Activated naive CD4-positive, alpha-beta T cell treated with anti-CD3 and anti-CD28 coated beads for 36 hours (primary cell): ENCODE measurements around the gene MKNK1. TPM values are rescaled to one million over a fixed set of nuclear protein-coding genes. Genes with fewer than 3 reads are reported as not detected.

Source experiments
- CTCF ChIA-PET: fragments of 350-600 bp; sonication (Branson Sonifier 250); formaldehyde crosslinking; loops from one replicate; lab custom pipeline; 2021; ENCODE audit warnings: antibody characterized with exemption; lab: Charles Lee
- DNase-seq: peaks from one replicate; pipeline ENCODE4 v3.0.0-alpha.2; 2020
- H3K27ac Mint-ChIP-seq: one replicate; pipeline ENCODE4 v1.8.0; 2021; ENCODE audit warnings: mild to moderate bottlenecking, mixed read lengths
- H3K27me3 Mint-ChIP-seq: one replicate; pipeline ENCODE4 v1.8.0; 2021; ENCODE audit warnings: low read depth, mixed read lengths
- H3K36me3 Mint-ChIP-seq: one replicate; pipeline ENCODE4 v1.8.0; 2021; ENCODE audit warnings: low read depth, mixed read lengths
- H3K4me1 Mint-ChIP-seq: one replicate; pipeline ENCODE4 v1.8.0; 2021; ENCODE audit warnings: low read depth, mixed read lengths
- H3K4me3 Mint-ChIP-seq: one replicate; pipeline ENCODE4 v1.8.0; 2021; ENCODE audit warnings: mild to moderate bottlenecking, moderate library complexity, mixed read lengths
- H3K9me3 Mint-ChIP-seq: one replicate; pipeline ENCODE4 v1.8.0; 2021; ENCODE audit warnings: mixed read lengths
- intact Hi-C: fragments of 100-400 bp; cut with micrococcal nuclease; formaldehyde crosslinking; loops from one replicate; pipeline ENCODE4 v1.15.1; 2023
- total RNA-seq, 2 experiments: library from RNA; stranded (reverse); gene quantifications; one replicate each; pipeline ENCODE4 v1.2.3, GENCODE V29; 2021

The MKNK1 gene
- total RNA-seq, 2 experiments from 2014 or later: 18.5 to 21.2 TPM

DNA sequence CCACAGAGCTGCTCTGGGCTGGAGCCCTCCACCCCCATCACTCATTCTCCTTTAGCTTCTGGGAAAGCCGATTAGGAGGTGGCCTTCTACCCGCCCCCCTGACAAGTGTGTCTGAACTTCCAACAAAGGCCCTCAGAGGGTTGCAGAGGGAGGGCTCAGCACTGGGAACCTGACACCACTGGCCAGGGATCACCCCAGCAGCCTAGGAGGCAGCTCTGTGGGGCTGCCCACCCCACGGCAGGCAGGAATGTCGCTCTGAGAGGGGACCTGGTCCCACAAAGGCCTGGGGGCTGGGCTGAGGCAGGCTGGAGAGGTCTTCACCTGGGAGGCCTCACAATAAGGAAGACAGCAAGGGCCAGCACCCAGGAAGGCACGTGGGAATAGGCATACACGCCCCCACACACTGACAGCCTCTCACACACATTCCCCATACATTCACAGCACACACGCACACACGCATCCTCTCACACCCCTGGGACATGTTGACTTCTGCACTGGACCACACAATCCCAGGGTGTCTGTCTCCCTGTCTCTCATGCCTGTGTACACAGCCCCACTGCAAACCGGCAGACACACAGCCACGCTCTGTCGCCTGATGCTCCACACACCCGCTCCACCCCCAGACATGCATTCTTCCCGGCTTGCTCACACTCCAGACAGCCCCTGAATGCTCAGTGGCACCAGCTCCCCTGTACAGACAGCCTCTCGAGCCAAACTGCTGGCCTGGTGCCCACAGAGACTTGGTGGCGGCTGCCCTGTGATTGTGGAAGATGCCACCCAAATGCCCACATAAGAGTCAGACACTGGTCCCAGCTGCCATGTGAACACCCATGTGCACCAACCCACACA, 83.8 kb downstream of the MKNK1 start:
- H3K36me3 Mint-ChIP-seq: no peaks in the 10 kb centered on the region
- H3K27ac Mint-ChIP-seq: no peak overlapping the region
- intact Hi-C loops: no loop called here
- H3K27me3 Mint-ChIP-seq: peaks cover 36% of the 10 kb centered on the region
- H3K9me3 Mint-ChIP-seq: no peaks in the 10 kb centered on the region
- no peak for DNase-seq
- CTCF ChIA-PET: interaction anchor here (0.6 to 3.9 kb wide), 3 partner anchors 15 to 116 kb away, joined by 3 to 13 read pairs (median 10); a partner anchor contains a TSS
- H3K4me1 Mint-ChIP-seq: peaks cover 11% of the 10 kb centered on the region
- no peak overlapping the region for H3K4me3 Mint-ChIP-seq

DNA sequence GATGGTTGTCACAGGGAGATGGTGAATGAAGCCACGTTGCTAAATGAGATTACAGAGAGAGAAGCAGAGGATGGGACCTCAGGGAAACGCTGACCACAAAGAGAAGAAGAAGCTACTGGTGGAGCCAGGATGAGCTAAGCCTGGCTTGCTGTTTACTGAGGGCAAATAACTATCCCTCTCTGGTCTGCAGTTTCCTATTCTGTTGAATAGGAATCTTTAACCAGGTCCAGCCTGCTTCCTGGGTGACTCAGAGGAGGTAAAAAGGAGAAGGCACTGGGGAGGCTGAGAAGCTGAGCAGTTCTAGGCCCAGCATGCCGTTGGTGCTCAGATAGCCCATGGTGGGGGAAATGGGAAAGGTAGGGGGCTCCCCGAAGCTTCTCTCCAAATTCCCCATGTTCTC, 84.9 kb downstream of the MKNK1 start:
- Mint-ChIP-seq H3K27me3 (peaks cover 30% of the 10 kb centered on the region), H3K4me1 (peaks cover 11% of the 10 kb centered on the region), H3K36me3 (no peaks in the 10 kb centered on the region), H3K4me3 (no peak overlapping the region), H3K9me3 (no peaks in the 10 kb centered on the region), H3K27ac (no peak overlapping the region)
- DNase-seq: no peak
- intact Hi-C loops: no loop called here
- CTCF ChIA-PET: interaction anchor here (0.6 to 1.9 kb wide), 3 partner anchors 36 to 1606 kb away, joined by 3 to 6 read pairs (median 4); no protein-coding TSS in a partner anchor

DNA sequence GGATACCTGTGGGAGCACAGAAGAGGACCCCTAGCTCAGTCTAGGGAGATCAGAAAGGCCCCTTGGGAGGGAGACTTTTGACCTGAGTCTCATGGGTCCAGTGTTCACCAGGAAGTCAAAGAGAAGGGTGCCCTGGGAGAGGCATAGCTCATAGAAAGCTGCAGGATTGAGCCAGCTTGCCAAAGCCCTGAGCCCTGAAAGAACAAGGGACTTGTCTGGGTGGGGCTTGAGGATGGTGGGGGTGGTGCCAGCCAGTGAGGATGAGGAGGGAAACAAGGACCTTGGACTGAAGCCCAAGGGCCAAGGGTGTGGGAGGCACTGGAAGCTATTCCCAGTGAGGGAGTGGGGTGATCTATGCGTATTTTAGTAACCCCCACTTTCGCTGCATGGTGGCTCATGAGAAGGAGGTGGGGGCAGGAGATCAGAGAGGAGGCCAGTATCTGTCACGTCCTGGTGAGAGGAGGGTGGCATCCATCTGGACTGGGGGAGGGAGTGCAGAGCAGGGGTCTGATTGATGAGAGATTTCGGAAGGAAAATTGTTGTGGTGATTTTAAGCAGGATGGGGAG, 86.1 kb downstream of the MKNK1 start:
- no peaks in the 10 kb centered on the region for H3K9me3 Mint-ChIP-seq
- H3K4me3 Mint-ChIP-seq: no peak overlapping the region
- H3K36me3 Mint-ChIP-seq: no peaks in the 10 kb centered on the region

DNA sequence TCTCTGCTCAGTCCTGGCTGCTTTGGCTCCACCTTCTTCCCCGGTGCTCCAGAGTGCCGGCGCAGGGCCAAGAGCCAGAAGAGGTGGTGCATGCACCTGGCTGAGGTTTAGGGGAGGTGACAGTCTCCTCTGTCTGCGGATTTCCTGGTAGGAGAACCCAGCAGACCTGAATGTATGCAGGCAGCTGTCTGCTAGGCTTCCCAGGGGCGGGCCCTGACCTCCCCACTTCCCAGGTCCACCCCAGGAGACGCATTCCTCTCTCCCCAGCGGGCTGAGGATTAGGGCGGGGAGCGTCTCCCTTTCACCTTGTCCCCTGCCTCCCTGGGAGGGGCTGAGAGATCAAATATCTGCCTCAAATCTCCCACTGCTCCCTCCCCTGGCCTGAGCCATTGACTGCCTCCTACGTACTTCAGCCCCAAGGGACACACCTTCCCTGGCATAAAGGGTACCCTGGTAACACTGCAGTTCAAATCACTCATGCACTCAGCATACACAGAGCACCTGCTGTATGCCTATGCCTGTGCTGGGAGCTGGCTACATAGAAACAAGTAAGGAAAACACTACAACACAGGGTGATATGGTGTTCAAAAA, 87.0 kb downstream of the MKNK1 start:
- Mint-ChIP-seq H3K9me3 (no peaks in the 10 kb centered on the region), H3K4me3 (no peak overlapping the region), H3K27ac (no peak overlapping the region), H3K27me3 (peaks cover 35% of the 10 kb centered on the region), H3K4me1 (peaks cover 3% of the 10 kb centered on the region), H3K36me3 (no peaks in the 10 kb centered on the region)
- intact Hi-C loops: no loop called here
- no peak for DNase-seq
- CTCF ChIA-PET: no interaction called here

More for the DNA sequence above, 86.1 kb downstream of the MKNK1 start:
- H3K27ac Mint-ChIP-seq: no peak overlapping the region
- H3K4me1 Mint-ChIP-seq: peaks cover 11% of the 10 kb centered on the region
- H3K27me3 Mint-ChIP-seq: peaks cover 32% of the 10 kb centered on the region
- intact Hi-C loops: no loop called here
- no peak for DNase-seq
- CTCF ChIA-PET: interaction anchor here (1.9 kb wide), 1 partner anchor 40 kb away, joined by 6 read pairs; no protein-coding TSS in a partner anchor

DNA sequence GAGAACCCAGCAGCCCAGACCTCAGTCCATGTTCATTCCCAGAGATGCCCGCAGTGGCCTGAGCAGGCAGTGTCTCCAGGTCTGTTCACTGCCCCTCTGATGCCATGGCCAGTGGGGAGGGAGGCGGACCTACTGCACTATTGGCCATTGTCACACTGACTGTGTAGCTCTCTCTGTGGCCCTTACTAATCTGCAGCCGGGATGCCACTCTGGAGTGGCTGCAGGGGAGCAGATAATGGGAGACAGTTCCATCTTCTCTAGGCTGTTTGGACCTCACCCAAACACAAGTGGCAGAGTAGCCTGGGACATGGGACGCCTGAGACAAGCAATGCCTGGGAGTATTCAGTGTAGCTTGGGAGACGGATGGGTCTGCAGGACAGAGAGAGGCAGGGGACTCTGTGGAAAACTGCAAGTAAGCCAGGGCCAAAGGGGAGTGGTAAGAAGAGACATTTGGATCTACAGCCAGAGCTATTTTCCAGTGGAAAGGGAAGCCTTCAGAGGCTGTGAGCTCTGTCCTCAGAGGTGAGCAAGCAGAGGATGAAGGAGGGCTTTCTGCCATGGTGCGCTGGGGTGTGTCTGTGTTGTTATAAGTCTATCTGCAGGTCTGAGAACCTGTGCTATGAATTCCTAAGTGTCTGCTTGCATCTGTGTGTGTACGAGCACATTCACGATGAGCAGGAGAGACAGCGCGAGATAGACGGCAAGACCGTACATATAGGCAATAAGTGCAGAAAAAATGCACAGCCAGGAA, 87.7 kb downstream of the MKNK1 start:
- Mint-ChIP-seq H3K27ac (no peak overlapping the region), H3K9me3 (no peaks in the 10 kb centered on the region), H3K27me3 (peaks cover 39% of the 10 kb centered on the region), H3K4me1 (no peaks in the 10 kb centered on the region), H3K36me3 (no peaks in the 10 kb centered on the region), H3K4me3 (no peak overlapping the region)
- intact Hi-C loops: no loop called here
- CTCF ChIA-PET: interaction anchor here (1.2 kb wide), 1 partner anchor 39 kb away, joined by 3 read pairs; no protein-coding TSS in a partner anchor
- no peak for DNase-seq

DNA sequence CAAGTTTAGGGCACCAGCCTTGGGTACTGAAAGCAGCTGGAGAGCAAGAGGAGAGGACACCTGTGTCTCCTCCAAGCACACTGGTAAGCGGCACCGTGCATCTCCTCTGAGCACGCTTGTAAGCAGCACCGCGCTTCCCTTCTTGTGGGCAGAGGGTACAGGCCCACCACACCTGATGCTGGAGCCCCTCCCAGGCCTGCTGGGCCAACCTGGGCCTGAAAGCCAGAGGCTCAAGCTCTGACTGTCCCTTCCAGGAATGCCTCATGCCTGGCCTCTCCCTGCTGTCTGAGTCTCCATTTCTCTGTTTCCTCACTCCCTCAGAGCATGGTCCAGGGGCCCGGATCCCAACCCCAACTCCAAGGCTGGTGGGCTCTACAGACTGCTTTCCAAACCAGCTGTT, 88.5 kb downstream of the MKNK1 start:
- CTCF ChIA-PET: interaction anchor here (1.2 kb wide), 1 partner anchor 38 kb away, joined by 3 read pairs; no protein-coding TSS in a partner anchor
- H3K27me3 Mint-ChIP-seq: peaks cover 39% of the 10 kb centered on the region
- intact Hi-C loops: no loop called here
- DNase-seq: no peak
- no peaks in the 10 kb centered on the region for H3K36me3 Mint-ChIP-seq
- H3K9me3 Mint-ChIP-seq: no peaks in the 10 kb centered on the region
- no peak overlapping the region for H3K4me3 Mint-ChIP-seq
- H3K27ac Mint-ChIP-seq: no peak overlapping the region
- H3K4me1 Mint-ChIP-seq: no peaks in the 10 kb centered on the region

DNA sequence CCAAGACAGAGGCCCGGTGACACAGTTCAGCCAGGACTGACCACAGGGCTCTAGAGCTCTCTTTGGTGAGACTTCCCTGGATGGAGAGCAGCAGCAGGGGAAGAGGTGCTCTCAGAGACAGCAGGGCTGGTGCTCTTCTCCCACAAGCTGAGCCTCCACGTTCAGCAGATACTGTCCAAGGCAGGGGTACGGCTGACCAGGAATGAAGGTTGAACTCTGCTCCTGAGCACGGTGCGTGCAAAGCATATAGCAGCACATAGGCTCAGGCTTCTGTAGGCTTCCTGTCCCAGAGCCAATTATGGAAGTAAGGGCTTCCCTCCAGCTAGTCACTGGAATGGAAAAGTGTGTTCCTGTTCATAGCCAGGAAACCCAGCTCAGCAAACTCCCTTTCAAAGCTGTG, 90.5 kb downstream of the MKNK1 start:
- Mint-ChIP-seq H3K27ac (no peak overlapping the region), H3K4me3 (no peak overlapping the region), H3K9me3 (no peaks in the 10 kb centered on the region), H3K27me3 (peaks cover 38% of the 10 kb centered on the region), H3K4me1 (no peaks in the 10 kb centered on the region), H3K36me3 (no peaks in the 10 kb centered on the region)
- CTCF ChIA-PET: interaction anchor here (1.3 to 1.4 kb wide), 2 partner anchors 40 to 71 kb away, joined by 3 read pairs; no protein-coding TSS in a partner anchor
- intact Hi-C loops: no loop called here
- no peak for DNase-seq

DNA sequence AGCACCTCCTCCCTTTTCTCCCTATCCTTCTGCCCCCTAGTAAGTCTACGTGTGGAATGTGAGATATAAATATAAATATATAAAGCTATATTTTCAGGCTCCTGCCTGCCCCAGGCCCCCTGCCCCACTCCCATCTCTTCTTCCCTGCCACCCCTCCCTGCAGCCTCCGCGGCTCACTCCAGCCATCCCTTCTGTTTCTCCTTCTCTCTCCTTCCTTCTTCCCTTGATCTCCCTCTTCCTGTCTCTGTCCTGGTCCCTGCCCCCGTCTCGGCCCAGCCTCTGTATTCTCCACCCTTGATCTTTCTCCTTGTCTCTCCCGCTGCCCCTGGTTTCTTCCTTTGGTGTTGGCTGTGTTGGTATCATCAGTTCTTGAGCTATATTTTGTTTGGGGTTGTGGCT, 91.3 kb downstream of the MKNK1 start:
- H3K4me1 Mint-ChIP-seq: no peaks in the 10 kb centered on the region
- no peaks in the 10 kb centered on the region for H3K36me3 Mint-ChIP-seq
- no peak overlapping the region for H3K4me3 Mint-ChIP-seq
- peaks cover 30% of the 10 kb centered on the region for H3K27me3 Mint-ChIP-seq
- H3K27ac Mint-ChIP-seq: no peak overlapping the region
- intact Hi-C loops: no loop called here
- H3K9me3 Mint-ChIP-seq: no peaks in the 10 kb centered on the region
- no peak for DNase-seq
- CTCF ChIA-PET: interaction anchor here (1.3 to 1.4 kb wide), 2 partner anchors 40 to 71 kb away, joined by 3 read pairs; no protein-coding TSS in a partner anchor

DNA sequence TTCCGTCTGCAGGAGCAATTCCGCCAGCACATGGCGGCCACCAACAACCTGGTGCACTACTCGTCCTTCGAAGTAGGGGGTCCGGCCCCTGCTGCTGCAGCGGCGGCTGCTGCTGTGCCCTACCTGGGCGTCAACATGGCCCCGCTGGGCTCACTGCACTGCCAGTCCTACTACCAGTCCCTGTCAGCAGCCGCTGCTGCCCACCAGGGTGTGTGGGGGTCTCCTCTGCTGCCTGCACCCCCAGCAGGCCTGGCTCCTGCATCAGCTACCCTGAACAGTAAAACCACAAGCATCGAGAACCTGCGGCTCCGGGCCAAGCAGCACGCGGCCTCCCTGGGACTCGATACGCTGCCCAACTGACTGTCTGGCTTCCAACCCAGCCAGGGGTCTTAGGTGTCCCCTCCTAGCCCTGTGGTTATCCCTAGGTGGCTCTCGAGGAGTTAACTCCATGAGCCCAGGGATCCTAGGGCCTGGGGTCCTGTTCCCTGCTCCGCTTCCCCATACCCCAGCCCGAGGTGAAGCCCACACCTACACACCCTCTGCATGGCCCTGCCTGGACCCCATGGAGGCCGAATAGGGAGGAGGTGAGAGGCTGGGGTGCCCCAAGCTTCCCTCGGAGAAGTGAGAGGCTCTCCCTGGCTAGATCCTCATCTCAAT, 91.8 kb downstream of the MKNK1 start:
- DNase-seq: no peak
- Mint-ChIP-seq H3K27ac (no peak overlapping the region), H3K4me3 (no peak overlapping the region), H3K27me3 (peaks cover 28% of the 10 kb centered on the region), H3K4me1 (no peaks in the 10 kb centered on the region), H3K9me3 (no peaks in the 10 kb centered on the region), H3K36me3 (no peaks in the 10 kb centered on the region)
- intact Hi-C loops: no loop called here
- CTCF ChIA-PET: interaction anchor here (1.4 to 1.5 kb wide), 2 partner anchors 17 to 70 kb away, joined by 3 read pairs; no protein-coding TSS in a partner anchor

DNA sequence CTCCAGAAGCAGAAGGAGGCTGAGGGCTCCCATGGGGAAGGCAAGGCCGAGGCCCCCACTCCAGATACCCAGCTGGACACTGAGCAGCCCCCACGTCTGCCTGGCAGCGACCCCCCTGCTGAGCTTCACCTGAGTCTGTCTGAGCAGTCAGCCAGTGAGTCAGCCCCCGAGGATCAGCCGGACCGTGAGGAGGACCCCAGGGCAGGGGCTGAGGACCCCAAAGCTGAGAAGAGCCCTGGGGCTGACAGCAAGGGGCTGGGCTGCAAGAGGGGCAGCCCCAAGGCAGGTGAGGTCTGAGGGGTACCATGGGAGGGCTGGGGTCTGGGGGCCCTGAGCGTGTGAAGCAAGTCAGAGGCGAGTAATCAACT, 93.1 kb downstream of the MKNK1 start:
- H3K9me3 Mint-ChIP-seq: no peaks in the 10 kb centered on the region
- H3K4me1 Mint-ChIP-seq: no peaks in the 10 kb centered on the region
- DNase-seq: no peak
- intact Hi-C loops: no loop called here
- no peak overlapping the region for H3K4me3 Mint-ChIP-seq
- no peak overlapping the region for H3K27ac Mint-ChIP-seq
- H3K27me3 Mint-ChIP-seq: peaks cover 15% of the 10 kb centered on the region
- CTCF ChIA-PET: interaction anchor here (1.5 kb wide), 1 partner anchor 18 kb away, joined by 3 read pairs; no protein-coding TSS in a partner anchor
- no peaks in the 10 kb centered on the region for H3K36me3 Mint-ChIP-seq

DNA sequence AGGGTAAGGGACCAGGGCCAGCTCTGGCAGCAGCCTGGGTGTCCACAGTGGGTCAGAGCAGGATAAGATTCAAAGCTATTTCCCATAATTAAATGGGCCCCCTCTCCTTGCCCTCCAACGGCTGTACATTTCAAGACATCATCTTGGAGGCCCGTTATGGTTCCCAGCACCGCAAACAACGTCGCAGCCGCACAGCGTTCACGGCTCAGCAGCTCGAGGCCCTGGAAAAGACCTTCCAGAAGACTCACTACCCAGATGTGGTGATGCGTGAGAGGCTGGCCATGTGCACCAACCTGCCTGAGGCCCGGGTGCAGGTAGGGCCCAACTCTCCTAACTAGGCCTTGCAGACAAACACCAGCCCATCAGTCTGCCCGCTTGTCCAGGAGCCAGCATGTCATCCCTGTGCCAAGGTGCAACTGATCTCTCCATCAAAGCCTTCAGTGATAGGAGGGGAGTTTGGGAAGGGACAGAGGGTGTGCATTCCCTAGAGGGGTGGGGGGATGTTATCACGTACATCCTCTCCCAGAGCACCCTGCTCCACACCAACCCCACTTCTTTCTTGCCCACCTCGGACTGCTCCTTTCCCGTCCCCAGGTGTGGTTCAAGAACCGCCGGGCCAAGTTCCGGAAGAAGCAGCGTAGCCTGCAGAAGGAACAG, 93.6 kb downstream of the MKNK1 start:
- CTCF ChIA-PET: interaction anchor here (1.5 kb wide), 1 partner anchor 19 kb away, joined by 3 read pairs; no protein-coding TSS in a partner anchor
- Mint-ChIP-seq H3K27me3 (peaks cover 11% of the 10 kb centered on the region), H3K36me3 (no peaks in the 10 kb centered on the region), H3K4me1 (no peaks in the 10 kb centered on the region), H3K4me3 (no peak overlapping the region), H3K27ac (no peak overlapping the region), H3K9me3 (no peaks in the 10 kb centered on the region)
- intact Hi-C loops: no loop called here
- no peak for DNase-seq
